GM21526 (cell line): ENCODE results near the gene RFX8.

Experiments used
- ATAC-seq: cut with Tn5 transposase; IDR thresholded peaks from one replicate; pipeline ENCODE4 v1.9.1; 2021; ENCODE audit warnings: moderate library complexity; ENCODE audit not compliant: unreplicated experiment, low FRiP score

Gene RFX8

GRCh38 chr2:101386599-101387150, 88.2 kb downstream of the RFX8 start:
- ATAC-seq, result no peak

GRCh38 chr2:101383016-101383541, 91.8 kb downstream of the RFX8 start:
- ATAC-seq, result no peak

GRCh38 chr2:101382442-101382841, 92.5 kb downstream of the RFX8 start:
- no peak for ATAC-seq

- ATAC-seq, result no peak
Measured at GRCh38 chr2:101380376-101380775, 94.5 kb downstream of the RFX8 start.

- no peak for ATAC-seq
Measured at GRCh38 chr2:101379091-101379490, 95.8 kb downstream of the RFX8 start.

- ATAC-seq, result no peak
Measured at GRCh38 chr2:101375653-101376052, 99.3 kb downstream of the RFX8 start.

GRCh38 chr2:101374821-101375561, 99.9 kb downstream of the RFX8 start:
- ATAC-seq, result no peak

- ATAC-seq, result no peak
Measured at GRCh38 chr2:101372792-101373191, 102.1 kb downstream of the RFX8 start.

- no peak for ATAC-seq
Measured at GRCh38 chr2:101371636-101372035, 103.3 kb downstream of the RFX8 start.

GRCh38 chr2:101369100-101369499, 105.8 kb downstream of the RFX8 start:
- ATAC-seq, result no peak

GRCh38 chr2:101368376-101368775, 106.5 kb downstream of the RFX8 start:
- ATAC-seq, result no peak

- ATAC-seq, result no peak
Measured at GRCh38 chr2:101367508-101367907, 107.4 kb downstream of the RFX8 start.

GRCh38 chr2:101364878-101365277, 110.0 kb downstream of the RFX8 start:
- ATAC-seq, result no peak

- ATAC-seq, result no peak
Measured at GRCh38 chr2:101362777-101363176, 112.1 kb downstream of the RFX8 start.

- no peak for ATAC-seq
Measured at GRCh38 chr2:101362316-101362715, 112.6 kb downstream of the RFX8 start.

GRCh38 chr2:101361522-101361921, 113.4 kb downstream of the RFX8 start:
- ATAC-seq, result no peak

GRCh38 chr2:101361121-101361520, 113.8 kb downstream of the RFX8 start:
- ATAC-seq, result no peak

GRCh38 chr2:101360232-101360631, 114.7 kb downstream of the RFX8 start:
- ATAC-seq, result no peak

GRCh38 chr2:101359410-101359954, 115.4 kb downstream of the RFX8 start:
- no peak for ATAC-seq

- ATAC-seq, result no peak
Measured at GRCh38 chr2:101357376-101357775, 117.5 kb downstream of the RFX8 start.

GRCh38 chr2:101356521-101356920, 118.4 kb downstream of the RFX8 start:
- no peak for ATAC-seq

- no peak for ATAC-seq
Measured at GRCh38 chr2:101356055-101356454, 118.9 kb downstream of the RFX8 start.
